Mucosa of stomach (tissue), 1 donor: ENCODE results near the gene PEPD.

Source experiments
- H3K27me3 ChIP-seq: one replicate; pipeline ENCODE4 v1.7.0; 2013; ENCODE audit warnings: mild to moderate bottlenecking, low read length; ENCODE audit not compliant: control insufficient read depth, insufficient read depth
- H3K36me3 ChIP-seq: one replicate; pipeline ENCODE4 v1.7.0; 2013; ENCODE audit warnings: low read length; ENCODE audit not compliant: control insufficient read depth, insufficient read depth
- H3K4me1 ChIP-seq: one replicate; pipeline ENCODE4 v1.7.0; 2013; ENCODE audit warnings: mild to moderate bottlenecking, low read length; ENCODE audit not compliant: control insufficient read depth, insufficient read depth
- H3K4me3 ChIP-seq: one replicate; pipeline ENCODE4 v1.7.0; 2013; ENCODE audit warnings: low read length
- H3K9ac ChIP-seq: one replicate; pipeline ENCODE4 v1.7.0; 2013; ENCODE audit warnings: mild to moderate bottlenecking, low read length, moderate library complexity
- H3K9me3 ChIP-seq: one replicate; pipeline ENCODE4 v1.7.0; 2013; ENCODE audit warnings: mild to moderate bottlenecking, low read length, moderate library complexity; ENCODE audit not compliant: control insufficient read depth
- donor health status: Pancreatic carcinoma.

The PEPD gene

DNA sequence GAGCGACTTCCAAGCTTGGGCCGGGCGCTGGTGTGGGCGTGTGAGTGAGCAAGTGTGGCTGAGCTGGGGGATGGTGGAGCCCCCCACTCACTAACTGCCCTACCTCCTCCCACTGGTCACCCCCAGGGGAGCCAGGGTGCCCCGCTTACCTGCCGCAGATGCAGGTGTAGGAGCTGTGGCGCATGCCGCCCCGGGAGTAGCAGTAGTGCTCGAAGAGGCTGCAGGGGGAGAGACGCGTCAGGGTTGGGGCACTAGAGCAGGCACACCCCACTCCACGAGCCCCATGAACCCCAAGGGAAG is 108.2 kb downstream of the PEPD start:
- Histone ChIP-seq H3K9me3 (no peaks in the 10 kb centered on the region), H3K9ac (no peak overlapping the region), H3K4me1 (peaks cover 10% of the 10 kb centered on the region), H3K36me3 (no peaks in the 10 kb centered on the region), H3K27me3 (no peaks in the 10 kb centered on the region), H3K4me3 (no peak overlapping the region)

DNA sequence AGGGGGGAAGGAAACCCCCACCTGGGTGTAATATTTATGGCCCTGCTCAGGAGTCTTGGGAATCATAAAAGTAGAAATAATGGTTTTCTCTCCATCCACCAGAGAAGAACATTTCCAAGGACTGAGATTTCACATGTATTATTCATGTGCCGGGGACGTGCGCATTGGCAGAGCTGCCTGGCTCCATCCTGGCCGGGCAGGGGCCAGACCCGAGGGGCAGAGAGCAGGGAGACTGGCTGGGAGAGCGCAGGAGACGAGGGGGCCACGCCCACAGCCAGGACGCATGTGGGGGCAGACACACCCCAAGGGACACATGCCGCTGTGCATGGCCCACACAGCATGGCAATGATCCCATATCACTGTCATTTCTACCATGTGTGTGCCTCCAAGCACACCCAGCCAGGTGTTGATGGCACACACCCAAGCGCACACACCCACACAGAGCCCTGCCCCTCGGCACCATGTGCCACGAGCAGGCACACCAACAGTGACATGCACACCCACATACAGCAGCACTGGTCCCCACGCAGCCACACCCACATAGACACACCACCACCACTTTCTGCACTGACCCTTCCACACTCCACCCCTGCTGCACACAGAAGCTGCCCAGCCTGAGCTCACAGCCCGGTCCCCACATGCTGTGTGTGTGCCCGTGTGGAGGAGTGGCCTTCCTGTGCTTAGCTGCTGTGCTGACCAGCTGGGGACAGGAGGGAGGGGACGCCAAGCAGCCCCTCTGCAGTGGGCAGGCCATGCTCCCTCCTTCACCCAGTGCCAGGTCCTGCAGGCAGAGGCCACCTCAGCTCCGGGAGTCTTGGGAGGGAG is 108.8 kb downstream of the PEPD start:
- Histone ChIP-seq H3K27me3 (no peaks in the 10 kb centered on the region), H3K9ac (no peak overlapping the region), H3K36me3 (no peaks in the 10 kb centered on the region), H3K4me3 (no peak overlapping the region), H3K9me3 (no peaks in the 10 kb centered on the region), H3K4me1 (peaks cover 10% of the 10 kb centered on the region)

DNA sequence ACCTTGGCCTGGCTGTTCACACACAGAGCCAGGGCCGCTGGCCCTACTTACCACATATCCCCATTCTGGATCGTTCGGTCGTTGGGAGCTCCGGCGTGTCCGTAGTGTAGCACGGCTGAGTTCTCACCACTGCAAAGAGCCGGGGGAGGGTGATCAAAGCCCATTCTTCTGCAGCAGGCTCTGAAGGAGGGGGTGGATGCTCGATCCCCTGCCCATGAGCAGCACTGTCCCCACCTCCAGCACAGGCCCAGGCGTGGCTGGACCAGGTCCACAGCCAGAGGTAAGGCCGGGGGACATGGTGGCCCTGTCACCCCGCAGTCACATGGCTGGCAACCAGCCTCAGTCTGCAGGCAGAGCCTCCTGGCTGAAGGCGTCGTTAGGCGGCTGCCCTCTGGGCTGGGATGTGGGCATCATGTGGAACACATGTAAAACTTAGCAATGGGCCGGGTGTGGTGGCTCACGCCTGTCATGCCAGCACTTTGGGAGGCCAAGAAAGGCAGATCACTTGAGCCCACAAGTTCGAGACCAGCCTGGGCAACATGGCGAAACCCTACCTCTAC is 109.9 kb downstream of the PEPD start:
- Histone ChIP-seq H3K36me3 (no peaks in the 10 kb centered on the region), H3K9me3 (no peaks in the 10 kb centered on the region), H3K4me1 (peaks cover 10% of the 10 kb centered on the region), H3K9ac (no peak overlapping the region), H3K4me3 (no peak overlapping the region), H3K27me3 (no peaks in the 10 kb centered on the region)

DNA sequence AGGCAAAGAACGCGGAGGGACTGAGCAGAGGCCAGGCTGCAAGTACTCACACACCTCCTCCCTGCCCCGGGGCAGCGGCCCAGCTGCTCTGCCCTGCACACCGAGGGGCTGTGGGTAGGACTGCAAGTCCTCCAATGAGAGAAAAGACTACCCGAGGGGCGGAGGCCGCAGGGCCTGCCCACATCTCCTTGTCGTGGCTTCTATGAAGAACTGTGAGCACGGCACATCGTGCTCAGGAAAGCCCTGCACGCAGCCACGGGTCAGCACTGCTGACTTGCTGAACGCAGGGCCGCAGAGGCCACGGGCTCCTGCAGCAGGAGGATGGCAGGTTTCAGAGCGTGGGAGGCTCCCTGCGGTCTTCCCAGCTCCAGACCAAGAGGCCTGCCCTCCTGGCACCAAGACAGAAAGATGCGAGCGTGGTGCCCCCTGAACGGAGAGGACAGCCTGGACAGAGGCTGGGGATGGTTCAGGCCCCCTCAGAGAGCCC is 110.6 kb downstream of the PEPD start:
- no peaks in the 10 kb centered on the region for H3K36me3 ChIP-seq
- H3K4me3 ChIP-seq, result no peak overlapping the region
- H3K9ac ChIP-seq, result no peak overlapping the region
- H3K4me1 ChIP-seq, result peaks cover 7% of the 10 kb centered on the region
- no peaks in the 10 kb centered on the region for H3K27me3 ChIP-seq
- no peaks in the 10 kb centered on the region for H3K9me3 ChIP-seq

DNA sequence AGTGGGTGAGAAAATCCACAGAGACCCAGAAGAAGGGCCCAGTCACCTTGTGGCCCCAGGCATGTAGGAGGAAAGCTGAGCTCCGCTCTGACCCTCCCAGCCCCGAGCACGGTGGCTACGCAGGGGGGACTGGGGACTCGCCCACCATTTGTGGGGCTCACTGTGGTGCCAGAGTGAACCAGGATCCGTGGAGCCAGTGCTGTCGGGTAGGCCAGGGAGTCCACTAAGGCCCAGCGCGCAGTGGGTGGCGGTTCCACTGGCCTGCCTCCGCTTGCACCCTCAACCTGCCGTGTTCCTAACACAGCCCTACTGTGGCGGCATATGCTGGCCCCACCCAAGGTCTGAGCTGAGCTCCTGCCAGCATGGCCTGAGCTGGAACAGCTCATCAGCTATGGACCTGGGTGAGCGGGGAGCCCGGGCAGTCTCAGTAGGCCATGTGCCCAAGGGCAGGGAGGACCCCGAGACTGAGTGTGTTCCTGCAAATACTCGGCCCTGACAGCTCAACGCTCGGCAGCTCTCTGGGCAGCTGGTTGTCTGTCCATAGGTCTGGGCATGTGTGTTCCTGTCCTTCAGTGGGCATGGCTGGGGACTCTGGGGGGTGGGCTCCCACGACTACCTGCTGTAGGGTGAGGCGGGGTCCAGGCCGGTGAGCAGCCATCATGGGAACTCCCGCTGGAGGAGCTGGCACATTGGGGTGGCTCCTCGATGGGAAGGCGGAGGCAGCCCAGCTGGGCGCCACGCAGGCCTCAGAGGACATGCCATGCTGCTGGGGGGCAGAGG is 111.5 kb downstream of the PEPD start:
- H3K36me3 ChIP-seq, result no peaks in the 10 kb centered on the region
- no peaks in the 10 kb centered on the region for H3K9me3 ChIP-seq
- peaks cover 7% of the 10 kb centered on the region for H3K4me1 ChIP-seq
- no peak overlapping the region for H3K9ac ChIP-seq
- H3K4me3 ChIP-seq, result no peak overlapping the region
- no peaks in the 10 kb centered on the region for H3K27me3 ChIP-seq

DNA sequence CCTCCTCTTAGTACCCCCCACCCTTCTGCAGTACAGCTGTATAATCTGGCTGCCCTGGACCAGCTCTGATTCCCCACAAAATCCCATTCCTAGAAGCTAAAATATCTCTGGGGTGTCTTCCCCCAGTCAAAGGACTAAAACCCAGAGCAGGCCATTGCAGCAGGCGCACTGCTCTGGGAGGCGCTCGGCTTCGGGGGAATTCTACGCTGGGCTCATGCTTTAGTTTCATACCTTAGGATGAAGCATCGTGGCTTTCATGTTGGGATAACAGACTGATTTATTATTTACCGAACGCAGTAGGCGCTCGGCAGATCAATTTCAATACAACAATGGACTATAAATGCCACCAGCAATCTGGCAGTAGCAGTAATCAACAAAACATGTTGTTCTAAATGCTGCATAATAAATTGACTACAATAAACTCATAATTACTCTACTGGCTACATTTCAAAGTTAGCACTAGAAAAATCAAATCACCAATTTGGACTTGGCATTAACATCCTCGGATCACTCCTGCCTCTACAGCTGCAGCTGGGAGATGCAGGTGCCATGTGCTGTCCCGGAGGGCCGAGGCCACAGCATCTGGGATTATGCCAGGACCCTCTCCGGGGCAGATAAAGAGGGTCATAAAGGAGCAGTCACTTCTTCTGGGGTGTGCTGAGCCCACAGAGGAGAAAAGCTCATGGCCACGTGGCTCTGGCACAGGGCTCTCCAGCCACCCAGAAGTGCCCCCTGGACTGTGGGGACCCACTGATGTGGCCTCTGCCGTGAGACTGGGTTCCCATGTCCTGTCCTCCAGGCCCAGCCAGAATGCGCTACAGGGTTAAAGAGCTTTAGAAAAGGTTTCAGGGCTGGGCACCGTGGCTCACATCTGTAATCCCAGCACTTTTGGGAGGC is 112.8 kb downstream of the PEPD start:
- Histone ChIP-seq H3K4me3 (no peak overlapping the region), H3K27me3 (no peaks in the 10 kb centered on the region), H3K9me3 (no peaks in the 10 kb centered on the region), H3K9ac (no peak overlapping the region), H3K36me3 (no peaks in the 10 kb centered on the region), H3K4me1 (peaks cover 12% of the 10 kb centered on the region)

DNA sequence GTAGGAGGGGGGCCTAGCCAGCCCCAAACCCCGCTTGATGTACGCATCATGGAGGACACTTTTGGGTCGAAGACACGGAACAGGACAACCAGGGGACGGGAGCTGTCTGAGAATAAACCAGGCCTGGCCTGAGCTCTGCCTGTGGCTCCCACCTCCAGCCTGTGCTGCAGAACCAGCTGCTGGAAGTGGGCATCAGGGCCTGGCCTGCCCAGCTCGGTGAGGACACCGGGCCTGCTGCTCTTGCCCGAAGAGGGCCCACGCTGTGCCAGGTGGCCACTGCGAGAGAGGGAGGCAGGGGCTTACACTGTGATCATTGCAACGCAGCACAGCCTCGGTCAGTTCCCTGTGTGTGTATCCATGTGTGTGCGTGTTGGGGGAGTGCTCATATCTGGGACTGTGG is 113.5 kb downstream of the PEPD start:
- H3K4me1 ChIP-seq, result peaks cover 18% of the 10 kb centered on the region
- no peaks in the 10 kb centered on the region for H3K9me3 ChIP-seq
- no peak overlapping the region for H3K4me3 ChIP-seq
- no peak overlapping the region for H3K9ac ChIP-seq
- no peaks in the 10 kb centered on the region for H3K36me3 ChIP-seq
- H3K27me3 ChIP-seq, result no peaks in the 10 kb centered on the region

DNA sequence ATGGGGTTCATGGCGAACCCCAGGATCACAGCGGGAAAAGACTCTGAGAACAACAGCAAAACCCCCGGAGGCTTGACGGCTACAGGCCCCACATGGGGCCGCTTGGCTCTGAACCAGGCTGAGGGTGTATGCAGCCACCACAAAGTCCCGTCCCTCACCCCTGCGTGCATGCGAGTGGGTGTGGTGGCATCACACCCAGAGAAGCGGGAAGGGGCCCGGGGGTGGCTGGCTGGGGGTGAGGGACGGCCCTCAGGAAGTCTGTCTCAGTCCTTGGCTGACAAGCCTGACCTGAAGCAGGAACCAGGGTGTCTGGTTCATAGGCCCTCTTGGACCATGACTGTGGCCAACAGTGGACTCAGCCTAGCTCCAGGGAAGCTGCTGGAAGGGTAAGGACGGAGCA is 113.9 kb downstream of the PEPD start:
- Histone ChIP-seq H3K36me3 (no peaks in the 10 kb centered on the region), H3K9ac (no peak overlapping the region), H3K27me3 (no peaks in the 10 kb centered on the region), H3K4me1 (peaks cover 19% of the 10 kb centered on the region), H3K9me3 (no peaks in the 10 kb centered on the region), H3K4me3 (no peak overlapping the region)

DNA sequence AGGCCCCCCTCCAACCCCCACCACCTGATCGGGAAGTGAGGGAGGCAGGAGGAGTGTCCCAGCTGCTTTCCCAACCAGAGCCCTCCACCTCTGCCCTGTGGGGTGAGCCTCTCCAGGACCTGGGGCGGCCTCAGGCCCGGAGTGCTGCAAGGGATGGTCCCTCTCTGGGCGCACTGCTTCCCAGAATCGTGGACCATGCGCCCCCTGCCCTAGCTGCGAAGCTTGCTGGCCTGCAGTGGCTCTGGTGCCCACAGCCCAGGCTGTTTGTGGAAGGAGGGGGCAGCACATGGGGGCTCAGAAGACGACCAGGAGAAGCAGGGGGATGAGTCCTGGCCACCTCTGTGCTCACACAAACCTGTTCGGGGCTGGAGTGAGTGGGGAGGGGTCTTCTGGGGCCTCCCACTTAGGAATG is 114.4 kb downstream of the PEPD start:
- no peaks in the 10 kb centered on the region for H3K27me3 ChIP-seq
- no peaks in the 10 kb centered on the region for H3K36me3 ChIP-seq
- H3K4me3 ChIP-seq, result no peak overlapping the region
- no peak overlapping the region for H3K9ac ChIP-seq
- peaks cover 21% of the 10 kb centered on the region for H3K4me1 ChIP-seq
- H3K9me3 ChIP-seq, result no peaks in the 10 kb centered on the region

DNA sequence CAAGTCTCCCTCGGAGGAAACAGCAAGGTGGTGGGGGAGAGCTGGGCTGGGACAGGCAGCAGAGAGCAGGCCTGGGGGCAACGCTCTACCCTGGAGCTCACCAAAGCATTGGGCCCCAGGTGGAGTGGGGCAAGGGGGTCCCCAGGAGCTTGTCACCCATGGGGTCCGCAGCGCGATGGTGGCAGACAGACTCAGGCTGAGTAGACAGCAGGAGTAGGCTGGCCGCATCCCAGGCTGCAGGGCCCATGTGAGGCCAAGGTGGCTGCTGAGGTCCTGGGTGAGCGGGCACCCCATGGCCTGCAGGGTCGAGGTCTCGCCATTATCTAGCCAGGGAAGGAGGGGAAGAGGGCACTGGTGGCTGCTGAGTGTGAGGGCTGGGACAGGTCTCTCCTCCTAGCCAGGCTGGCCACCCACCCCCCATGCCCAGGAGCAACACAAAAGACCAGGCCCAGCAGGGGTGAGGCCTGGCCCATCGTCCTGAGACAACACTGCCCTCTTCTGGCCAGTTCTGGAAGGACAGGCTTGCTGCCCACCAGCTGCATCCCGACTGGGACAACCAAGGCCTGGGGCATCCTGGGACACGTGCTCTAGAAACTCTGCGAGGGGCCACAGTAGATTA is 115.0 kb downstream of the PEPD start:
- Histone ChIP-seq H3K9me3 (no peaks in the 10 kb centered on the region), H3K27me3 (no peaks in the 10 kb centered on the region), H3K36me3 (no peaks in the 10 kb centered on the region), H3K4me1 (peaks cover 26% of the 10 kb centered on the region), H3K9ac (no peak overlapping the region), H3K4me3 (no peak overlapping the region)
